Dendritic cell treated with granulocyte-macrophage colony-stimulating factor and Interleukin-4, amounts not matched to agents 40 ng/mL and 50 ng/mL, for 4 days (primary cell): ENCODE results near the gene ABHD17A.
A peak's percentile ranks its signal among the peaks of the same experiment; 100 is the strongest.

Experiments used
- H3K27ac Mint-ChIP-seq: one replicate; pipeline ENCODE4 v1.8.0; 2022; ENCODE audit warnings: mild to moderate bottlenecking, mixed read lengths
- H3K27me3 Mint-ChIP-seq: one replicate; pipeline ENCODE4 v1.8.0; 2022; ENCODE audit warnings: mild to moderate bottlenecking, mixed read lengths
- H3K36me3 Mint-ChIP-seq: one replicate; pipeline ENCODE4 v1.8.0; 2022; ENCODE audit warnings: low read depth, mixed read lengths
- H3K4me1 Mint-ChIP-seq: one replicate; pipeline ENCODE4 v1.8.0; 2022; ENCODE audit warnings: low read depth, mixed read lengths
- H3K4me3 Mint-ChIP-seq: one replicate; pipeline ENCODE4 v1.8.0; 2022; ENCODE audit warnings: mild to moderate bottlenecking, moderate library complexity, mixed read lengths
- H3K9me3 Mint-ChIP-seq: one replicate; pipeline ENCODE4 v1.8.0; 2022; ENCODE audit warnings: mixed read lengths
- intact Hi-C: fragments of 100-400 bp; cut with micrococcal nuclease; formaldehyde crosslinking; loops from one replicate; pipeline ENCODE4 v1.15.0; 2022

The ABHD17A gene

GRCh38 chr19:1844513-1845124 lies 40.7 kb downstream of the ABHD17A start:
- Mint-ChIP-seq H3K27me3 (no peaks in the 10 kb centered on the region), H3K27ac (peak overlapping the region; percentile 56), H3K4me3 (no peak overlapping the region), H3K36me3 (peaks cover 77% of the 10 kb centered on the region), H3K9me3 (no peaks in the 10 kb centered on the region), H3K4me1 (peaks cover 79% of the 10 kb centered on the region)
- intact Hi-C loops = no loop called here

GRCh38 chr19:1843646-1844394 lies 41.5 kb downstream of the ABHD17A start:
- Mint-ChIP-seq H3K27ac (peak overlapping the region; percentile 56), H3K9me3 (no peaks in the 10 kb centered on the region), H3K27me3 (no peaks in the 10 kb centered on the region), H3K36me3 (peaks cover 82% of the 10 kb centered on the region), H3K4me1 (peaks cover 84% of the 10 kb centered on the region), H3K4me3 (no peak overlapping the region)
- intact Hi-C loops = no loop called here

- H3K4me1 Mint-ChIP-seq = peaks cover 84% of the 10 kb centered on the region
- H3K27ac Mint-ChIP-seq = no peak overlapping the region
- intact Hi-C loops = no loop called here
- H3K36me3 Mint-ChIP-seq = peaks cover 83% of the 10 kb centered on the region
- H3K9me3 Mint-ChIP-seq = no peaks in the 10 kb centered on the region
- H3K4me3 Mint-ChIP-seq = no peak overlapping the region
- no peaks in the 10 kb centered on the region for H3K27me3 Mint-ChIP-seq
Observed at GRCh38 chr19:1843116-1843515, 42.2 kb downstream of the ABHD17A start.

- peak overlapping the region; percentile 44 for H3K4me3 Mint-ChIP-seq
- H3K27me3 Mint-ChIP-seq = no peaks in the 10 kb centered on the region
- intact Hi-C loops = no loop called here
- H3K4me1 Mint-ChIP-seq = peaks cover 83% of the 10 kb centered on the region
- H3K9me3 Mint-ChIP-seq = no peaks in the 10 kb centered on the region
- H3K27ac Mint-ChIP-seq = peak overlapping the region; percentile 68
- H3K36me3 Mint-ChIP-seq = peaks cover 83% of the 10 kb centered on the region
Observed at GRCh38 chr19:1841209-1841924, 43.9 kb downstream of the ABHD17A start.

GRCh38 chr19:1840541-1841115 lies 44.7 kb downstream of the ABHD17A start:
- H3K36me3 Mint-ChIP-seq = peaks cover 82% of the 10 kb centered on the region
- H3K4me1 Mint-ChIP-seq = peaks cover 83% of the 10 kb centered on the region
- intact Hi-C loops = no loop called here
- peak overlapping the region; percentile 68 for H3K27ac Mint-ChIP-seq
- H3K9me3 Mint-ChIP-seq = no peaks in the 10 kb centered on the region
- peak overlapping the region; percentile 44 for H3K4me3 Mint-ChIP-seq
- no peaks in the 10 kb centered on the region for H3K27me3 Mint-ChIP-seq

GRCh38 chr19:1839658-1840540 lies 45.4 kb downstream of the ABHD17A start:
- H3K27ac Mint-ChIP-seq = peak overlapping the region; percentile 68
- peaks cover 78% of the 10 kb centered on the region for H3K36me3 Mint-ChIP-seq
- peaks cover 76% of the 10 kb centered on the region for H3K4me1 Mint-ChIP-seq
- peak overlapping the region; percentile 44 for H3K4me3 Mint-ChIP-seq
- H3K27me3 Mint-ChIP-seq = no peaks in the 10 kb centered on the region
- intact Hi-C loops = no loop called here
- no peaks in the 10 kb centered on the region for H3K9me3 Mint-ChIP-seq

GRCh38 chr19:1837625-1838105 lies 47.6 kb downstream of the ABHD17A start:
- Mint-ChIP-seq H3K36me3 (peaks cover 80% of the 10 kb centered on the region), H3K27me3 (no peaks in the 10 kb centered on the region), H3K4me1 (peaks cover 56% of the 10 kb centered on the region), H3K9me3 (no peaks in the 10 kb centered on the region), H3K4me3 (no peak overlapping the region), H3K27ac (no peak overlapping the region)
- intact Hi-C loops = no loop called here

GRCh38 chr19:1837222-1837565 lies 48.1 kb downstream of the ABHD17A start:
- Mint-ChIP-seq H3K36me3 (peaks cover 80% of the 10 kb centered on the region), H3K27ac (no peak overlapping the region), H3K4me1 (peaks cover 51% of the 10 kb centered on the region), H3K9me3 (no peaks in the 10 kb centered on the region), H3K4me3 (no peak overlapping the region), H3K27me3 (no peaks in the 10 kb centered on the region)
- intact Hi-C loops = no loop called here

- peaks cover 46% of the 10 kb centered on the region for H3K4me1 Mint-ChIP-seq
- no peaks in the 10 kb centered on the region for H3K27me3 Mint-ChIP-seq
- peaks cover 80% of the 10 kb centered on the region for H3K36me3 Mint-ChIP-seq
- no peak overlapping the region for H3K27ac Mint-ChIP-seq
- no peak overlapping the region for H3K4me3 Mint-ChIP-seq
- H3K9me3 Mint-ChIP-seq = no peaks in the 10 kb centered on the region
- intact Hi-C loops = no loop called here
Observed at GRCh38 chr19:1836458-1837221, 48.7 kb downstream of the ABHD17A start.

GRCh38 chr19:1833540-1833939 lies 51.8 kb downstream of the ABHD17A start:
- intact Hi-C loops = no loop called here
- H3K27ac Mint-ChIP-seq = no peak overlapping the region
- H3K4me3 Mint-ChIP-seq = no peak overlapping the region
- H3K36me3 Mint-ChIP-seq = peaks cover 92% of the 10 kb centered on the region
- H3K9me3 Mint-ChIP-seq = no peaks in the 10 kb centered on the region
- no peaks in the 10 kb centered on the region for H3K27me3 Mint-ChIP-seq
- peaks cover 29% of the 10 kb centered on the region for H3K4me1 Mint-ChIP-seq

- H3K36me3 Mint-ChIP-seq = peaks cover 94% of the 10 kb centered on the region
- no peak overlapping the region for H3K4me3 Mint-ChIP-seq
- intact Hi-C loops = no loop called here
- H3K27me3 Mint-ChIP-seq = no peaks in the 10 kb centered on the region
- H3K9me3 Mint-ChIP-seq = no peaks in the 10 kb centered on the region
- no peak overlapping the region for H3K27ac Mint-ChIP-seq
- H3K4me1 Mint-ChIP-seq = peaks cover 21% of the 10 kb centered on the region
Observed at GRCh38 chr19:1832046-1832663, 53.1 kb downstream of the ABHD17A start.

GRCh38 chr19:1830978-1831377 lies 54.3 kb downstream of the ABHD17A start:
- H3K9me3 Mint-ChIP-seq = no peaks in the 10 kb centered on the region
- no peaks in the 10 kb centered on the region for H3K27me3 Mint-ChIP-seq
- no peak overlapping the region for H3K4me3 Mint-ChIP-seq
- H3K4me1 Mint-ChIP-seq = peaks cover 18% of the 10 kb centered on the region
- intact Hi-C loops = no loop called here
- H3K36me3 Mint-ChIP-seq = peaks cover 96% of the 10 kb centered on the region
- H3K27ac Mint-ChIP-seq = no peak overlapping the region
